HG03571 (cell line): ENCODE measurements around the gene TSPAN19.

Experiments
- ATAC-seq: cut with Tn5 transposase; IDR thresholded peaks from one replicate; pipeline ENCODE4 v1.9.1; 2021; ENCODE audit not compliant: unreplicated experiment

TSPAN19 gene

GRCh38 chr12:85002778-85003296 is 33.2 kb downstream of the TSPAN19 start:
- ATAC-seq: no peak

GRCh38 chr12:85000729-85001128 is 35.3 kb downstream of the TSPAN19 start:
- no peak for ATAC-seq

GRCh38 chr12:84998341-84998740 is 37.7 kb downstream of the TSPAN19 start:
- no peak for ATAC-seq

- no peak for ATAC-seq
Measured at GRCh38 chr12:84996759-84997158, 39.3 kb downstream of the TSPAN19 start.

- ATAC-seq: no peak
Measured at GRCh38 chr12:84995641-84996040, 40.4 kb downstream of the TSPAN19 start.

GRCh38 chr12:84994426-84994825 is 41.7 kb downstream of the TSPAN19 start:
- ATAC-seq: no peak

- no peak for ATAC-seq
Measured at GRCh38 chr12:84986586-84986985, 49.5 kb downstream of the TSPAN19 start.

- no peak for ATAC-seq
Measured at GRCh38 chr12:84986117-84986516, 50.0 kb downstream of the TSPAN19 start.

GRCh38 chr12:84983289-84983688 is 52.8 kb downstream of the TSPAN19 start:
- ATAC-seq: no peak

GRCh38 chr12:84982888-84983287 is 53.2 kb downstream of the TSPAN19 start:
- no peak for ATAC-seq

- no peak for ATAC-seq
Measured at GRCh38 chr12:84978921-84979320, 57.2 kb downstream of the TSPAN19 start.

GRCh38 chr12:84976133-84976532 is 59.9 kb downstream of the TSPAN19 start:
- no peak for ATAC-seq

- ATAC-seq: no peak
Measured at GRCh38 chr12:84974155-84974815, 61.8 kb downstream of the TSPAN19 start.

- ATAC-seq: no peak
Measured at GRCh38 chr12:84973026-84973425, 63.1 kb downstream of the TSPAN19 start.

GRCh38 chr12:84969226-84969625 is 66.9 kb downstream of the TSPAN19 start:
- no peak for ATAC-seq
